Fibroblast of mammary gland (primary cell): Measurements from ENCODE around the gene MUS81.

Experiments used
- DNase-seq: peaks from one replicate; pipeline ENCODE4 v3.0.0-alpha.2; 2010; ENCODE audit warnings: low read depth
- H3K4me3 ChIP-seq: 2 replicates; pipeline ENCODE4 v1.5.1; 2011; ENCODE audit warnings: low read depth, mild to moderate bottlenecking, low read length, moderate library complexity; ENCODE audit not compliant: control insufficient read depth
- TF ChIP-seq, protein P1 (sequence below): conservative IDR thresholded peaks from 2 replicates; pipeline ENCODE4 v1.5.1; 2011; ENCODE audit warnings: low read depth, low read length, inconsistent platforms; ENCODE audit not compliant: control insufficient read depth, insufficient read depth

MUS81 gene

DNA sequence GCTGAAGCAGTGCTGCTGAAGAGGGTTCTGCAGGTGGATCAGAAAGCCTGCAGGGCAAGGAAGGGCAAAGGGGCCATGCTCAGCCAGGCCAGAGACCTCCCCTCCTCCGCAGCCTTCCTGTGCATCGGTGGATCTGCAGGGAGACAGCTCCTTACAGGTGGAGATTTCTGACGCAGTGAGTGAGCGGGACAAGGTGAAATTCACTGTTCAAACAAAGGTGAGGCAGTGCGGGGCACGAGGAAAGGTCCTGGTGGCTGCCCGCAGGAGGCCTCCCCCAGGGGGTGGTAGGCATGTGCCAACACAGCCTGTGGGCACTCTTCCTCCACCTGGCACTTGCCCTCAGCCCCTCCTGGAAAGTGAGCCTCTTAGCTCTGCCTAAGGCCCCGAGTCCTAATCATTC, 10.9 kb upstream of the MUS81 start:
- no peak for DNase-seq
- no peak overlapping the region for H3K4me3 ChIP-seq
- TF ChIP-seq, protein P1, sequence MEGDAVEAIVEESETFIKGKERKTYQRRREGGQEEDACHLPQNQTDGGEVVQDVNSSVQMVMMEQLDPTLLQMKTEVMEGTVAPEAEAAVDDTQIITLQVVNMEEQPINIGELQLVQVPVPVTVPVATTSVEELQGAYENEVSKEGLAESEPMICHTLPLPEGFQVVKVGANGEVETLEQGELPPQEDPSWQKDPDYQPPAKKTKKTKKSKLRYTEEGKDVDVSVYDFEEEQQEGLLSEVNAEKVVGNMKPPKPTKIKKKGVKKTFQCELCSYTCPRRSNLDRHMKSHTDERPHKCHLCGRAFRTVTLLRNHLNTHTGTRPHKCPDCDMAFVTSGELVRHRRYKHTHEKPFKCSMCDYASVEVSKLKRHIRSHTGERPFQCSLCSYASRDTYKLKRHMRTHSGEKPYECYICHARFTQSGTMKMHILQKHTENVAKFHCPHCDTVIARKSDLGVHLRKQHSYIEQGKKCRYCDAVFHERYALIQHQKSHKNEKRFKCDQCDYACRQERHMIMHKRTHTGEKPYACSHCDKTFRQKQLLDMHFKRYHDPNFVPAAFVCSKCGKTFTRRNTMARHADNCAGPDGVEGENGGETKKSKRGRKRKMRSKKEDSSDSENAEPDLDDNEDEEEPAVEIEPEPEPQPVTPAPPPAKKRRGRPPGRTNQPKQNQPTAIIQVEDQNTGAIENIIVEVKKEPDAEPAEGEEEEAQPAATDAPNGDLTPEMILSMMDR = no peak

GRCh38 chr11:65849771-65850216, 10.4 kb upstream of the MUS81 start:
- TF ChIP-seq, protein P1 = no peak
- no peak overlapping the region for H3K4me3 ChIP-seq
- DNase-seq = no peak

- TF ChIP-seq, protein P1 = no peak
- no peak overlapping the region for H3K4me3 ChIP-seq
- DNase-seq = no peak
Observed at GRCh38 chr11:65850217-65851082, 9.8 kb upstream of the MUS81 start.

- no peak overlapping the region for H3K4me3 ChIP-seq
- TF ChIP-seq, protein P1 = peak; percentile 48
- no peak for DNase-seq
Observed at GRCh38 chr11:65851083-65851579, 9.1 kb upstream of the MUS81 start.

DNA sequence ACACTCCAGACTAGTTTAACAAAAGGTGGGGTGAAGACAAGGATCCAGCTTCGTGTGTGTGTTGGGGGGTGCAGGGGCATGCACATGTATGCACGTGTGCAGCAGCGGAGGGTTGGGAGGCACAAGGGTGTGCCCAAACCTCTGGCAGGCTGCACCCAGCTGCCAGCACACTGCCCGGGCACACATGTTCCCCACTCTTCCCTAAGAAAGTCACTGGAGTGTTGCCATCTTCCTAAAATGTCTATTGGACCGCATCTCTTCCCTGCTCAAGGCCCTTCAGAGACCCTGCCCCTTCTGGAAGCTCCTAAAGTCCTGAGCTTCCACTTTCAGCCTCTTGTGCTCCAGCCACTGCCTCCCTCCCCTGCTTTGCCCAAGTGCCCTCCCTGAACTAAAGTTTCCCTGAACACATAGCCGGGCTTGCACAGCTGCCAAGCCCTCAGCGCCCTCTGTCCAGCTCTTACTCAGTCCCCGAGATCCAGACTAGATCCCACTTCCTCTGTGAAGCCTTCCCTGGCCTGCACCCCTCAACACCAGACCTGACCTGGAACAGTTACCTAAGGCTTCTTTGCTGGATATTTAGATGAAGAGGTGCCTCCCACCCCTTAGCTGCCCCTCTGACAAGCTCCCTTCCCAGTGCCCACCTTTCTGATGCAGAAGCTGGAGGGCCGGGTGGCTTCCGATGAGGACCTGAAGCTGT, 8.3 kb upstream of the MUS81 start:
- DNase-seq = no peak
- H3K4me3 ChIP-seq = no peak overlapping the region
- TF ChIP-seq, protein P1 = no peak

GRCh38 chr11:65852508-65853245, 7.6 kb upstream of the MUS81 start:
- DNase-seq = no peak
- no peak overlapping the region for H3K4me3 ChIP-seq
- TF ChIP-seq, protein P1 = no peak
